SH-SY5Y (cell line): ENCODE data around the gene POLE.

ENCODE experiments used
- GATA2 ChIP-seq: IDR thresholded peaks from 2 replicates; pipeline ENCODE4 v1.6.1; 2011; ENCODE audit warnings: mild to moderate bottlenecking, low read depth, low read length
- GATA3 ChIP-seq: IDR thresholded peaks from 2 replicates; pipeline ENCODE4 v1.6.1; 2011; ENCODE audit warnings: low read depth, mild to moderate bottlenecking, low read length, moderate library complexity

GRCh38 chr12:132718644-132719043, 31.5 kb upstream of the POLE start:
- TF ChIP-seq GATA2 (no peak), GATA3 (no peak)
